HG02571 (cell line): Measurements from ENCODE around the gene PADI1.

Experiments
- ATAC-seq: cut with Tn5 transposase; IDR thresholded peaks from one replicate; pipeline ENCODE4 v1.9.1; 2021; ENCODE audit warnings: mild to moderate bottlenecking, moderate library complexity; ENCODE audit not compliant: unreplicated experiment

Gene PADI1

GRCh38 chr1:17181781-17182464 lies 23.0 kb upstream of the PADI1 start:
- no peak for ATAC-seq

- no peak for ATAC-seq
Measured at GRCh38 chr1:17183388-17184160, 21.4 kb upstream of the PADI1 start.

DNA sequence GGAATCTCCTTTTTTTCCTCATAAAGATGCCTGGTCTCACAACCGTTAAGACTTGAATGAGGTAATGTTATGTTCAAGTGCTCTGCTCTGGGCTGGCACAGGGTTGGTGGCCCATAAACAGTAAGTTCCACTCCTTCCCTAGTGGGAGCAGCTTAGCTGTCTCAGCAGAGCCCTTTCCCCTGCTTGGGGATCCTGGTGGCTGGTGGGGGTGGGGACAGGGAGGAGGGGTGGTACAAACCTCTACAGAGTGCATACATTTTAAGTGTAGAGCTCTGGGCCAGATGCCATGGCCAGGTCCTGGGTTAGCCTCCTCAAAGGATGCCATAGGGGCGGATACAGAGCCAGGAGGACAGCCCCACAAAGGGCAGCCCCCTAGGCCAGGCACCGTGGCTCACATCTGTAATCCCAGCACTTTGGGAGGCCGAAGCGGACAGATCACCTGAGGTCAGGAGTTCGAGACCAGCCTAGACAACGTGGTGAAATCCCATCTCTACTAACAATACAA lies 20.7 kb upstream of the PADI1 start:
- no peak for ATAC-seq

DNA sequence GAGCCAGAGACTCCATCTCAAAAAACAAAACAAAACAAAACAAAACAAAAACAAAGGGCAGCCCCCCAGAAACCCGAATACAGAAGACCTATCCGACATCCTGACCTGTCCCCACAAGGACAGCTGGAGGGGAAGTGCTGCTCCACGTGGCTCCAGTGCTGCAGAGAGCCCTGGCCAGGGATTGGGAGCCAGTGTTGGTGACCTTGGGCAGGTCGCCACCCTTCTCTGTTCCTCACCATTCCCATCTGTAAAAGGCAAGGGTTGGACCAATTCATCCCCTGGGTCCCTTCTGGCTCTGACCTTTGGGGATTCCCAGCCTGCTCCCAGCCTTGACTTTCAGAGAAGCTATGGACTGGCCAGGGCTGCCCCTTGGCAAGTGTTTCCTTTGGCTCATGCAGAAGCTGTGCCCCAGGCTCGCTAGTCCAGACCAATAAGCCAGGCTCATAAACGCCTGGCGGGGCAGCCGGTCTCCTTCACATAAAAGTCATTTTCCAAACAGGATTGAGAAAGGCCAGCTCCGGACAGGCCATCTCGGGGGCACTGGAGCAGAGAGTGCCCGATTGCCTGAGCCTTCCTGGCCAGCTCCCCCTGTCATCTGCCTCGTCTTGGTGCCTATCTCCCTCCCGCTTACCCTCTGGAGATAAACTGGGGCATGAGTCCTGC lies 20.0 kb upstream of the PADI1 start:
- no peak for ATAC-seq

DNA sequence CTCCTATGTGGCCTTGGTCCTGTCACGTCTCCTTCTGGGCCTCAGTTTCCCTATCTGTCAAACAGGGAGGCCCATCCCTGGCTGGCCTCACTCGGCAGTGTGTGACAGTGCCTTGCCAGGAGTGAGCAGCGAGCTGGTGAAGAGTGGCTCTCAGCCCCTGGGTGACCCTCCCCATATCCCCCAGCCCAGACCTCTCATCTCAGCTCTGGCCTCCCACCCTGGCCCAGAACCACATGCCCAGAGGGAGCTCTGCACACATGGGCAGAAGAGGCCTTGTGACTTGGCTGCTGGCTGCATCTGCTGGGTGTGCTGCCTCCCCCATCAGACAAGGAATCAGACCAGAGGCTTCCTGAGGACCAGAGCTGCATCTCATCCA lies 19.5 kb upstream of the PADI1 start:
- ATAC-seq, result no peak

DNA sequence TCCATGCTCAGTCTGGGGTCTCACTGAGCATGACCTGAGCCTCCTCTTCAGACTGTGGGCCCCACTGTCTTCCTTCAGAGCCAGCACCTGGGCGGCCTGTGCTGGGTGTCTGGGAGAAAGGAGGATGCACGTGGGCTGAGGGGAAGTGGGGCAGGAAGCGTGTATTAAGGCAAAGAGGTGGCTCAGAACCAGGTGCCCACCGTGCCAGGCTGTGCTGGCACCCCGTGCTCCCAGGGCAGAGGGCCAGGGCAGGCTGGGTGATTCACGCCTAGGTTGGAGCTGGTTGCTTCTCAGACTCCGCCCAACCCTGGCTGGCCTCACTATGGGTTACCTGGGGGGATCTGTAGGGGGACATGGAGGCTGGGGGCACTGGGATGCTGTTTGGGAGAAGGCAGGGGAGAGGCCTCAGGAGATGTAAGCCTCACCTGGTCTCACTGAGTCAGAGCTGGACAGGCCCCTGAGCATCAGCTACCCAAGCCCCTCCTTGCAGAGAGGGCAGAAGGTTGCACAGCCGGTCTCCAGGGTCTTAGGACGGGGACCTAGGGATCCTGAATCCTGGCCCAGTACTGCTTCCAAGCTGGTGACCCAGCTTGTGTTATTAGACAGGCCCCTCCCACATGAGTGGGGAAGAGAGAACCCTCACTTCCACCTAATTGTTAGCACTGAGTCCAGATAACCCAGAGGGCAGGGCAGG lies 18.6 kb upstream of the PADI1 start:
- ATAC-seq, result no peak

- ATAC-seq, result no peak
Measured at GRCh38 chr1:17187051-17187450, 17.9 kb upstream of the PADI1 start.

DNA sequence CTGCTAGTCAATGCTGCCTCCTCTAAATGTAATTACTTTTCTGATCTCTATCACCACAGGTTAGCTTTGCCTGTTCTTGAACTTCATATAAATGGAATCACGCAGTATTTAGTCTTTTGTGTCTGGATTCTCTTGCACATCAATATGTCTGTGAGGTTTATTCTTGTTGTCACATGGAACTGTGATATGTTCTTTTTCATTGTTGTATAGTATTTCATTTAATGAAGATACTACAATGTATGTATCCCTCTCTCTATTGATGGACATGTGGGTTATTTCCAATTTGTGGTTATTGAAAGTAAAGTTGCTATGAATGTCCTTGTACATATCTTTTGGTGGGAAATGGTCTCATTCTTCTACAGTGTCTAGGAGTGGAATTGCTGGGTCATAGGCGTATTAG lies 16.7 kb upstream of the PADI1 start:
- ATAC-seq, result no peak

DNA sequence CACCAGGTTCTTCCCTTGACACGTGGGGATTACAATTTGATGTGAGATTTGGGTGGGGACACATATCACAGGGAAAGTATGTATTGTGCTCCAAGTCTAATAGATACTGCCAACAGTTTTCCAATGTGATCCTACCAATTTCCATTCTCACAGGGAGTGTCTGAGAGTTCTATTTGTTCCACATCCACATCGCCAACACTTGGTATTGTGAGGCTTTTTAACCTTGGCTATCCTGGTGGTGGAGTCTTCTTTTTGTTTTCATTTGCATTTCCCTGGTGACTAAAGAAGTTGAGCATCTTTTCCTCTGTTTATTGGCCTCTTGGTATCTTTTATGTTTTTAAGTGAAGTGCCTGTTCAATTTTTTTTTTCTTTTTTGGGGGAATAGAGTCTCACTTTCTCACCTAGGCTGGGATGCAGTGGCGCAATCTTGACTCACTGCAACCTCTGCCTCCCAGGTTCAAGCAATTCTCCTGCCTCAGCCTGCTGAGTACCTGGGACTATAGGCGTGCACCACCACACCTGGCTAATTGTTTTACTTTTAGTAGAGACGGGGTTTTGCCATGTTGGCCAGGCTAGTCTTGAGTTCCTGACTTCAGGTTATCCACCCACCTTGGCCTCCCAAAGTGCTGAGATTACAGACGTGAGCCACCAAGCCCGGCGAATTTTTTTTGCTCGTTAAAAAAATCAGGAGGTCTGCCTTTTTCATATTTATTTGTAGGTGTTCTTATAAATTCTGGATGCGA lies 15.9 kb upstream of the PADI1 start:
- ATAC-seq, result no peak

GRCh38 chr1:17189632-17189990 lies 15.3 kb upstream of the PADI1 start:
- no peak for ATAC-seq

GRCh38 chr1:17190010-17190995 lies 14.6 kb upstream of the PADI1 start:
- no peak for ATAC-seq

GRCh38 chr1:17191990-17192242 lies 13.0 kb upstream of the PADI1 start:
- no peak for ATAC-seq

DNA sequence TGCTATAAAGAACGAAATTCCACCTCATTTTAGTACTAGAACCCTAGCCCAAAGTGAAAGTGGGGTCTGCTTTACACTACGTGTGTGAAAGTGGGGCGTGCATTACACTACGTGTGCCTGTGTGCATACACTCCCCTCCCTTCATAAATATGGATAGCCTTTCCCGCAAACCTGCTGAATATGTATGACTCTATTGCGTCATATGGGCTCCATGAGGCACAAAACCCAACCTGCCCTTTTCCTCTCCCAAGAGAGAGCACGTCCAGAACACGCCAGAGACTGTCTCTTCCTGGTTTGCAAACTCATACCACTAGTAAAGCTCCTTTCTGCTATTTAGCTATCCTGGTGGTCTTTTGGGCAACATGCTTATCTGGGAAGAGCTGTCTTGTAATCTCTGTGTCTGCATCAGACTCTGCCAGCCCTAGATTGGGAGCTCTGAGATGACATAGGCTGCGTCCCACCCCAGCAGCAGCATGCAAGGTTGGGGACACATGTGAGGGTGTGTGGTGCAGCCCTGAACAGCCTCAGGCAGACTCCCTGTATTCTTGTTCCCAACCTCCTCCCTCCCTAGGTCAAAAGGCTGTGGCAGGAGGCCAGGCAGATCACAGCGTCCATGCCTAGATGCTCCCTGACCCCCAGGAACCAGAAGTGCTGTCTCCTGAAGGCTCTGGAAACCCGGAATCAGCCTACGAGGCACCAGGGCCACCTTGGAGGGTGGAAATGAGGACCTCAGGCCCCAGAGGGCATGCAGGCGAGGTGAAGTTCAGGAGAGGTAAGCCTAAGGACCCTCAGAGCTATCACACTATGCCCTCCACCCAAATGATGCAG lies 12.3 kb upstream of the PADI1 start:
- no peak for ATAC-seq

GRCh38 chr1:17193222-17194132 lies 11.5 kb upstream of the PADI1 start:
- ATAC-seq, result no peak

GRCh38 chr1:17194133-17194475 lies 10.8 kb upstream of the PADI1 start:
- no peak for ATAC-seq

DNA sequence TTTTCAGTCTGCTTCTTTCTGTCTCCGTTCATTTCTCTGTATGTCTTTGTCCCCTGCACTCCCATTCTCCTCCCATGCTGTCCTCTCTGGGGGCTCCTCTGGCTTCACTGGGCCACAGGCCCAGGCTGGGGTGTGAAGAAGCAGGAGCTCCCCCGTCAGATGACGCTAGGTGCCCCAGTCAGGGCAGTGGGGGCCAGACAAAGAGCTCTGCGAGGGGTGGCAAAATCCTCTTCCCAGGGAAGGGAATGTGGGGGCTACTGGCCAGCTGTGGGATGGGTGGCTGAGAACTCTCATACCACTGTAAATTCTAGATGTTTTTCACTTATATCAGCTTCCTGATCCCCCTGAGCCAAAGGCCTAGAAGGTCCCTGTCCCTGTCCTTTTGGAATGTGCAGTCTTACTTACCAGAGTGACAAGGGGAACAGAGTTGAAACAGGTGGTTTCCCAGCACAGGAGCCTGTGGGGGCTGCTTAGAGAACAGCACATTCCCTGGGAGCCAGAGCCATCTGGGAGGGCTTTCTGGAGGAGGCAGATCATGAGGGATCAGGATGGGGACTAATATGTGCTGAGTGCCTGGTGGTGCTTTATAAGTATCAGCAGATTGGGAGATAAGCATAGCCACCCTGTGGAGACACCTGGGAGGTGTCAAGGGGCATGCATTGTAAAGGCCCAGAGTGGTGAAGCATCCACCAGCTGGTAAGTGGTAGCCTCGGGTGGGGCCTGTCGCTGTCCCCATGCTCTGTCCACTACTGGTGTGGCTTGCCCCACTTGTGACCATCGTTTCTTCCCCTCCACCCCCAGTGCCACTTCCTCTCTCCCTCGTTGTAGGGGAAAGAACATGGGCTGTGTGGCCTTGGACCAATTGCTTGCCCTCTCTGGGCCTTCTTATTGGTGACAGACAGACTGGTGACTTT lies 10.1 kb upstream of the PADI1 start:
- no peak for ATAC-seq

- ATAC-seq, result no peak
Measured at GRCh38 chr1:17195731-17196130, 9.2 kb upstream of the PADI1 start.
